ENCODE data around the gene CMC1.
"Not testable (repeated sequence)": the region's sequence is repeated elsewhere in the genome, so short reads cannot be mapped to it uniquely, and the experiment has no call there.

CMC1 gene

GRCh38 chr3:28244491-28244890 is 3.1 kb downstream of the CMC1 start:
- Histone ChIP-seq H3K9me3 (ENCODE audit: control insufficient read depth, insufficient read depth, low read length) (no peaks in the 10 kb centered on the region), H3K4me3 (ENCODE audit: low read length) (no peak overlapping the region), H3K27ac (ENCODE audit: low read length) (no peak overlapping the region), H3K27me3 (ENCODE audit: control insufficient read depth, insufficient read depth, low read length) (no peaks in the 10 kb centered on the region), H3K4me1 (ENCODE audit: control insufficient read depth, insufficient read depth, low read length) (no peaks in the 10 kb centered on the region), H3K36me3 (ENCODE audit: control insufficient read depth, insufficient read depth, low read length) (no peaks in the 10 kb centered on the region)
- no peak for DNase-seq (ENCODE audit: low read depth, low spot score)
- no CpG with 5 or more reads among the region's 8 CpGs for WGBS (ENCODE audit: insufficient coverage, insufficient read length)

GRCh38 chr3:28247286-28247685 is 5.9 kb downstream of the CMC1 start:
- no peak overlapping the region for H3K4me3 ChIP-seq (ENCODE audit: low read length)
- no peak overlapping the region for H3K27ac ChIP-seq (ENCODE audit: low read length)
- H3K36me3 ChIP-seq (ENCODE audit: control insufficient read depth, insufficient read depth, low read length) = no peaks in the 10 kb centered on the region
- no peak for DNase-seq (ENCODE audit: low read depth, low spot score)
- no peaks in the 10 kb centered on the region for H3K4me1 ChIP-seq (ENCODE audit: control insufficient read depth, insufficient read depth, low read length)
- H3K27me3 ChIP-seq (ENCODE audit: control insufficient read depth, insufficient read depth, low read length) = no peaks in the 10 kb centered on the region
- no peaks in the 10 kb centered on the region for H3K9me3 ChIP-seq (ENCODE audit: control insufficient read depth, insufficient read depth, low read length)
- no CpG with 5 or more reads among the region's 1 CpG for WGBS (ENCODE audit: insufficient coverage, insufficient read length)

- no CpG with 5 or more reads among the region's 3 CpGs for WGBS (ENCODE audit: insufficient coverage, insufficient read length)
These were observed 9.6 kb downstream of the CMC1 start for GRCh38 chr3:28250999-28251398.

DNA sequence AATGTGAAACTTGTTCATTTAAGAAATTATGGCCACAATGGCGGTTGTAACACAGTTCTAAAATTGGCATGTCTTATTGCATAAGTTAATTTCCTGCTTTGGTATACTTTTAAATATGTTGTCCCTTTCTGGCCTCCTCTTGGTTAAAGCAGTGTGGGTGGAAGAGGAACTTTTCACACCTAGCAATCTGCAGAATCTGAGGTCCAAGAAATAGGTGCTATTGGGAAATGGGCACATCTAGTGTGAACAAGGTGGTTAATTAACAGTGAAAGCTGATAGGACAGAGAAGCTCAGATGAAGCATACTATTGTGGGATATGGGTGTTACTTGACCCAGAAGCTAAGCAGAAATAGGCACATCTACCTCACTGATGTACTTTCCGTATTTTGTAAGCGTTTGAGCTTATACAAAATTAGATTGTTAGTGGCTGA is 10.6 kb downstream of the CMC1 start:
- Histone ChIP-seq H3K4me3 (ENCODE audit: low read length) (no peak overlapping the region), H3K4me1 (ENCODE audit: control insufficient read depth, insufficient read depth, low read length) (no peaks in the 10 kb centered on the region), H3K27ac (ENCODE audit: low read length) (no peak overlapping the region), H3K36me3 (ENCODE audit: control insufficient read depth, insufficient read depth, low read length) (no peaks in the 10 kb centered on the region), H3K27me3 (ENCODE audit: control insufficient read depth, insufficient read depth, low read length) (no peaks in the 10 kb centered on the region), H3K9me3 (ENCODE audit: control insufficient read depth, insufficient read depth, low read length) (no peaks in the 10 kb centered on the region)
- no CpG with 5 or more reads among the region's 3 CpGs for WGBS (ENCODE audit: insufficient coverage, insufficient read length)
- no peak for DNase-seq (ENCODE audit: low read depth, low spot score)

More at GRCh38 chr3:28250999-28251398, 9.6 kb downstream of the CMC1 start:
- Histone ChIP-seq H3K27ac (ENCODE audit: low read length) (no peak overlapping the region), H3K27me3 (ENCODE audit: control insufficient read depth, insufficient read depth, low read length) (no peaks in the 10 kb centered on the region), H3K9me3 (ENCODE audit: control insufficient read depth, insufficient read depth, low read length) (no peaks in the 10 kb centered on the region), H3K4me3 (ENCODE audit: low read length) (no peak overlapping the region), H3K4me1 (ENCODE audit: control insufficient read depth, insufficient read depth, low read length) (no peaks in the 10 kb centered on the region), H3K36me3 (ENCODE audit: control insufficient read depth, insufficient read depth, low read length) (no peaks in the 10 kb centered on the region)
- DNase-seq (ENCODE audit: low read depth, low spot score) = no peak

DNA sequence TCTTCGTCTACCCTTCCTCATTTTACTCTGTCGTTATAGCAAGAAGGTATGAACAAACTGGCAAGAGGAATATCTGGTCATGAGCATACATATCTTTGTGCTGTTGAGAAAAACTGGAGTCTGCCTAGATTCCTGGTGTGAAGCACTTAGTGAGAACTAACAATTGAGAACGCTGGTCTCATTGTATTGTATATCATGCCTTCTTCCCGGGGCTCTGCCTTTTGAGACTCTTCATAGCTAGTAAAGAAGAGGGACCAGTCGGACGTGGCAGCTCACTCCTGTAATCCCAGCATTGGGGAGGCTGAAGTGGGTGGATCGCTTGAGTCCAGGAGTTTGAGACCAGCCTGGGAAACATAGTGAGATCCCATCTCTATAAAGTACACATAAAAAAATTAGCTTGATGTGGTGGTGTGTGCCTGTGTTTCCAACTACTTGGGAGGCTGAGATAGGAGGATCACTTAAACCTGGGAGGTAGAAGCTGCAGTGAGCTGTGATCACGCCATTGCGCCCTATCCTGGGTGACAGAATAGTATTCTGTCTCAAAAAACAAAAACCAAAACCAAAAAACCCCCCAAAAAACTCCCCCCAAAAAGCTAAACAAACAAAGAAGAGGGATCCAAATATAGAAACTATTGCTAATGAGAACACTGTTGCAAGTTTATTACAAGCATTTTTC is 11.8 kb downstream of the CMC1 start:
- Histone ChIP-seq H3K9me3 (ENCODE audit: control insufficient read depth, insufficient read depth, low read length) (no peaks in the 10 kb centered on the region), H3K4me3 (ENCODE audit: low read length) (no peak overlapping the region), H3K36me3 (ENCODE audit: control insufficient read depth, insufficient read depth, low read length) (no peaks in the 10 kb centered on the region), H3K27me3 (ENCODE audit: control insufficient read depth, insufficient read depth, low read length) (no peaks in the 10 kb centered on the region), H3K4me1 (ENCODE audit: control insufficient read depth, insufficient read depth, low read length) (no peaks in the 10 kb centered on the region), H3K27ac (ENCODE audit: low read length) (no peak overlapping the region)
- DNase-seq (ENCODE audit: low read depth, low spot score) = no peak
- WGBS (ENCODE audit: insufficient coverage, insufficient read length) = no CpG with 5 or more reads among the region's 9 CpGs

DNA sequence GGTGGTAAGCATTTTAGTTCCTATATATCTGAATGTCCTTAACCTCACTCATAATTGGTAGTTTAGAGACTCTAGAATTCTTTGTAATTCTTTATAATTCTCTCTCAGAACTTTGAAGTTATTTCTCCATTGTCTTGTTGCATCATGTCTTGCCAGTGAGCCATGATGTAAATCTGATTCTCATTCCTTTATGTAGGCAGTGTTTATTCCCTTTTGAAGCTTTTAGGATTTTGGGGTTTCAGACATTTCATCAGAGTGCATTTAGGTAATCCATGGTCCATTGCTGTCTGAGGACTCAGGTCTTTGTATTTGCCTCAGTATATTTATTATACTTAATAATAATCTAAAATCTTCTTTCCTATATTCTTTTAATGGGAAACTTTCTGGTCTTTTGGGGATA is 20.6 kb downstream of the CMC1 start:
- H3K9me3 ChIP-seq (ENCODE audit: control insufficient read depth, insufficient read depth, low read length) = no peaks in the 10 kb centered on the region
- H3K4me1 ChIP-seq (ENCODE audit: control insufficient read depth, insufficient read depth, low read length) = no peaks in the 10 kb centered on the region
- no peaks in the 10 kb centered on the region for H3K27me3 ChIP-seq (ENCODE audit: control insufficient read depth, insufficient read depth, low read length)
- H3K27ac ChIP-seq (ENCODE audit: low read length) = no peak overlapping the region
- no peak for DNase-seq (ENCODE audit: low read depth, low spot score)
- H3K36me3 ChIP-seq (ENCODE audit: control insufficient read depth, insufficient read depth, low read length) = no peaks in the 10 kb centered on the region
- no peak overlapping the region for H3K4me3 ChIP-seq (ENCODE audit: low read length)

DNA sequence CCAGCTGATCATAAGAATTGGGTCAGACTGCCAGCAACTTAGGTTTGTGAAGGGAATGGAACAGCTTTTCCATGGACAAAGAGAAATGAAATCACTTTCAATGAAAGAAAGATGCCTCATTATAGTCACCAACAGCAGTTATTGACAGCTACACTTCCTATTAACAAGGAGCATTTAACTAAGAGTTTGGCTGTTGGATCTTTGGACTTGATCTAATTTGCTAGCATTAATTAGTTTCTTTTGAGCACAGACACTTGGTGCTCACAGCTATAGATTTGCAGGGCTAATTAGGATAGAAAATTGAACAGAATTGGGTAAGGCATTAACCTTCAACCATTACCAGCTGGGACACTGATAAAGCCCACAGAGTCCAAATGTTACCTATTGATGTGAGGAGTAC is 24.2 kb downstream of the CMC1 start:
- no peaks in the 10 kb centered on the region for H3K4me1 ChIP-seq (ENCODE audit: control insufficient read depth, insufficient read depth, low read length)
- H3K4me3 ChIP-seq (ENCODE audit: low read length) = no peak overlapping the region
- H3K9me3 ChIP-seq (ENCODE audit: control insufficient read depth, insufficient read depth, low read length) = no peaks in the 10 kb centered on the region
- no peak for DNase-seq (ENCODE audit: low read depth, low spot score)
- H3K27ac ChIP-seq (ENCODE audit: low read length) = no peak overlapping the region
- H3K36me3 ChIP-seq (ENCODE audit: control insufficient read depth, insufficient read depth, low read length) = no peaks in the 10 kb centered on the region; the same call in 1 of the 2 replicates
- no peaks in the 10 kb centered on the region for H3K27me3 ChIP-seq (ENCODE audit: control insufficient read depth, insufficient read depth, low read length)

DNA sequence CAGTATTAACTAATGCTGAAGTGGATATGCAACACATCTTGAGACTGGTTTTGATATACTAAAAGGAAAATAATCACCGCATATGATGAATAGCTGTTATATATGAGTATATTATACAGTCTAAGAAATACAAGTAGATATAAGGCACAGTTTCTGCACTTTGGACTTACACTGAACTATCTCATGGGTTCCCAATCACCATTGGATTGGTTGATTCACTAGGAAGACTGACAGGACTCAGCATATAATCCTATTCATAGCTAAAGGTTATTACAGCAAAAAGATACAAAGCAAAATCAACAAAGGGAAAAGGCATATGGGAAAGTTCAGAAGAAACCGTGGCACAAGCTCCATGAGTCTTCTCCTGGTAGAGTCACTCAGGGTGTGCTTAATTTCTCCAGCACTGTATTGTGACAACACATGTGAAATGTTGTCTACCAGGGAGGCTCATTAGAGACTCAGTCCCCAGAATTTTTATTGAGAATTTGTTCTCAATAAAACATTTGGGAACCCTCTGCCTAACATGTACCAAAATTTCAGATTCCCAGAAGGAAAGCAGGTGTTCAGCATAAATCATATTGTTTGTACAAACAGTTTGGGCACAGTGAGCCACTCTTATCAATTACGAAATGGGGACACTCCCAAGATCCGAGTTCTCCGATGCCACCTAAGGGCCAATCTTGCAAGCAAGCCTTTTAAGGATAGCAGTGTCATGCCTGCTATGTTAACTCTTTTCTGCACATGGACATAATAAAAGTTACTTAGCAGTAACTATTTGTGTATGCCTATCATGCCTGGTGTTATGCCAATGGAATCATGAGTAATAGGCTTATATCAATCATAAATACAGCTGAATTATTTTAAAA is 26.8 kb downstream of the CMC1 start:
- no peaks in the 10 kb centered on the region for H3K27me3 ChIP-seq (ENCODE audit: control insufficient read depth, insufficient read depth, low read length)
- no peak for DNase-seq (ENCODE audit: low read depth, low spot score)
- H3K4me1 ChIP-seq (ENCODE audit: control insufficient read depth, insufficient read depth, low read length) = no peaks in the 10 kb centered on the region
- no peak overlapping the region for H3K27ac ChIP-seq (ENCODE audit: low read length)
- H3K36me3 ChIP-seq (ENCODE audit: control insufficient read depth, insufficient read depth, low read length) = no peaks in the 10 kb centered on the region; the same call in 1 of the 2 replicates
- no CpG with 5 or more reads among the region's 5 CpGs for WGBS (ENCODE audit: insufficient coverage, insufficient read length)
- H3K4me3 ChIP-seq (ENCODE audit: low read length) = no peak overlapping the region
- H3K9me3 ChIP-seq (ENCODE audit: control insufficient read depth, insufficient read depth, low read length) = no peaks in the 10 kb centered on the region

DNA sequence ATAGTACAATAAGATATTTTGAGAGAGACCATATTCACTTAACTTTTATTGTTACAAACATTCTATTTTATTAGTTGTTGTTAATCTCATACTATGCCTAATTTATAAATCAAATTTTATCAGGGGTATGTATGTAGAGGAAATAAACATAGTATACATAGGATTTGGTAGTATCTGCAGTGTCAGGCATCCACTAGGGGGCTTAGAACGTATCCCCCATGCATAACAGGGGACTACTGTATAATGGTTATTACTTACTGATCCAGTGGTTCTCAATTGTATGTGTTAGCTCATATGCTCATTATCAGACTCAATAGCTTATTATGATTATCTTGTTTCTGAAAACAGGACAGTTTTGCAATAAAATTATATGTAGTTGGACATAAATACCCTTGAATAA is 27.6 kb downstream of the CMC1 start:
- Histone ChIP-seq H3K27me3 (ENCODE audit: control insufficient read depth, insufficient read depth, low read length) (no peaks in the 10 kb centered on the region), H3K4me3 (ENCODE audit: low read length) (no peak overlapping the region), H3K4me1 (ENCODE audit: control insufficient read depth, insufficient read depth, low read length) (no peaks in the 10 kb centered on the region), H3K9me3 (ENCODE audit: control insufficient read depth, insufficient read depth, low read length) (no peaks in the 10 kb centered on the region), H3K36me3 (ENCODE audit: control insufficient read depth, insufficient read depth, low read length) (no peaks in the 10 kb centered on the region; the same call in 1 of the 2 replicates), H3K27ac (ENCODE audit: low read length) (no peak overlapping the region)
- DNase-seq (ENCODE audit: low read depth, low spot score) = no peak
- WGBS (ENCODE audit: insufficient coverage, insufficient read length) = no CpG with 5 or more reads among the region's 1 CpG

- not testable (repeated sequence) for H3K27ac ChIP-seq (ENCODE audit: low read length); H3K9me3 ChIP-seq (ENCODE audit: control insufficient read depth, insufficient read depth, low read length); H3K4me3 ChIP-seq (ENCODE audit: low read length); H3K4me1 ChIP-seq (ENCODE audit: control insufficient read depth, insufficient read depth, low read length); DNase-seq (ENCODE audit: low read depth, low spot score); H3K36me3 ChIP-seq (ENCODE audit: control insufficient read depth, insufficient read depth, low read length); H3K27me3 ChIP-seq (ENCODE audit: control insufficient read depth, insufficient read depth, low read length)
- WGBS (ENCODE audit: insufficient coverage, insufficient read length) = no CpG with 5 or more reads among the region's 2 CpGs
These were observed 28.5 kb downstream of the CMC1 start for GRCh38 chr3:28269884-28270283.

- no peak overlapping the region for H3K27ac ChIP-seq (ENCODE audit: low read length)
- no peaks in the 10 kb centered on the region for H3K27me3 ChIP-seq (ENCODE audit: control insufficient read depth, insufficient read depth, low read length)
- H3K4me1 ChIP-seq (ENCODE audit: control insufficient read depth, insufficient read depth, low read length) = no peaks in the 10 kb centered on the region
- no peak overlapping the region for H3K4me3 ChIP-seq (ENCODE audit: low read length)
- no peaks in the 10 kb centered on the region for H3K9me3 ChIP-seq (ENCODE audit: control insufficient read depth, insufficient read depth, low read length)
- H3K36me3 ChIP-seq (ENCODE audit: control insufficient read depth, insufficient read depth, low read length) = no peaks in the 10 kb centered on the region
- no peak for DNase-seq (ENCODE audit: low read depth, low spot score)
These were observed 32.4 kb downstream of the CMC1 start for GRCh38 chr3:28273837-28274236.

Measured in iPS DF 6.9 (cell line).